SK-N-SH treated with all-trans-retinoic acid at 6 μM for 48 hours (cell line): Measurements from ENCODE around the gene SEC14L1.

Experiments used
- PPARA ChIP-seq: fragments of 250-450 bp; sonication (Bioruptor Pico); IDR thresholded peaks from 2 replicates; pipeline ENCODE4 v1.5.0; 2020; ENCODE audit warnings: mild to moderate bottlenecking, borderline replicate concordance
- RARB ChIP-seq: fragments of 250-450 bp; sonication (Bioruptor Pico); IDR thresholded peaks from 2 replicates; pipeline ENCODE4 v1.8.0; 2021; ENCODE audit warnings: mild to moderate bottlenecking, moderate library complexity
- SNAI2 ChIP-seq: fragments of 250-450 bp; sonication (Bioruptor Pico); IDR thresholded peaks from 2 replicates; pipeline ENCODE4 v1.5.0; 2020; ENCODE audit warnings: mild to moderate bottlenecking, moderate library complexity
- ZFP3 ChIP-seq: fragments of 250-450 bp; sonication (Bioruptor Pico); IDR thresholded peaks from 2 replicates; pipeline ENCODE4 v1.5.0; 2020; ENCODE audit warnings: mild to moderate bottlenecking, moderate library complexity
- ZFP30 ChIP-seq: fragments of 450-650 bp; formaldehyde crosslinking; IDR thresholded peaks from 2 replicates; pipeline ENCODE4 v1.5.0; 2022; ENCODE audit warnings: mild to moderate bottlenecking, moderate library complexity
- ZNF70 ChIP-seq: fragments of 450-650 bp; formaldehyde crosslinking; IDR thresholded peaks from 2 replicates; pipeline ENCODE4 v1.5.0; 2020; ENCODE audit warnings: mild to moderate bottlenecking, moderate library complexity
- ZNF8 ChIP-seq: fragments of 450-650 bp; formaldehyde crosslinking; IDR thresholded peaks from 2 replicates; pipeline ENCODE4 v1.5.0; 2020; ENCODE audit warnings: mild to moderate bottlenecking, moderate library complexity
- TF ChIP-seq, protein P1 (sequence below): fragments of 250-450 bp; sonication (Bioruptor Pico); IDR thresholded peaks from 2 replicates; pipeline ENCODE4 v1.8.0; 2020; ENCODE audit warnings: mild to moderate bottlenecking, moderate library complexity, borderline replicate concordance
- TF ChIP-seq, protein P2 (sequence below): fragments of 250-450 bp; sonication (Bioruptor Pico); IDR thresholded peaks from 2 replicates; pipeline ENCODE4 v1.5.1; 2020; ENCODE audit warnings: low read depth, mild to moderate bottlenecking, moderate library complexity
- TF ChIP-seq, protein P3 (sequence below): fragments of 250-450 bp; sonication (Bioruptor Pico); IDR thresholded peaks from 2 replicates; pipeline ENCODE4 v1.5.1; 2021; ENCODE audit warnings: mild to moderate bottlenecking, moderate library complexity
- TF ChIP-seq, protein P4 (sequence below): fragments of 250-450 bp; sonication (Bioruptor Pico); IDR thresholded peaks from 2 replicates; pipeline ENCODE4 v1.5.0; 2020; ENCODE audit warnings: mild to moderate bottlenecking, moderate library complexity

DNA sequence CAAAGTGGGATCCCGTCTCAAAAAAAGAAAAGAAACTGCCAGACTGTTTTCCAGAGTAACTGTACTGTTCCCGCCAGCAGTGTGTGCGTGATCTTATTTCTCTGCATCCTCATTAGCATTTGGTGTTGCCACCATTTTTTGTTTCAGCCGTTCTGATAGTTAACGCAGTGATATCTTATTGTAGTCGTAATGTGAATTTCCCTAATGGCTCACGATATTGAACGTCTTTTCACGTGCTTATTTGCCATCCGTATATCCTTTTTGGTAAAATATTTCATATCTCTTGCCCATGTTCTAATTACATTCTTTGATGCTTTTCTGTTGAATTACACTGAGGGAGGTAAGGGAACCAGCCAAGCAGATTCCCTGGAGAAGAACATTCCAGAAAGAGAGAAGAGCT, 92.4 kb downstream of the SEC14L1 start:
- TF ChIP-seq ZNF8 (CRISPR knock-in tag) (no peak), SNAI2 (no peak), RARB (CRISPR knock-in tag) (no peak), ZFP3 (CRISPR knock-in tag) (no peak), ZFP30 (no peak), PPARA (CRISPR knock-in tag) (no peak), ZNF70 (CRISPR knock-in tag) (no peak)
- TF ChIP-seq, protein P1, sequence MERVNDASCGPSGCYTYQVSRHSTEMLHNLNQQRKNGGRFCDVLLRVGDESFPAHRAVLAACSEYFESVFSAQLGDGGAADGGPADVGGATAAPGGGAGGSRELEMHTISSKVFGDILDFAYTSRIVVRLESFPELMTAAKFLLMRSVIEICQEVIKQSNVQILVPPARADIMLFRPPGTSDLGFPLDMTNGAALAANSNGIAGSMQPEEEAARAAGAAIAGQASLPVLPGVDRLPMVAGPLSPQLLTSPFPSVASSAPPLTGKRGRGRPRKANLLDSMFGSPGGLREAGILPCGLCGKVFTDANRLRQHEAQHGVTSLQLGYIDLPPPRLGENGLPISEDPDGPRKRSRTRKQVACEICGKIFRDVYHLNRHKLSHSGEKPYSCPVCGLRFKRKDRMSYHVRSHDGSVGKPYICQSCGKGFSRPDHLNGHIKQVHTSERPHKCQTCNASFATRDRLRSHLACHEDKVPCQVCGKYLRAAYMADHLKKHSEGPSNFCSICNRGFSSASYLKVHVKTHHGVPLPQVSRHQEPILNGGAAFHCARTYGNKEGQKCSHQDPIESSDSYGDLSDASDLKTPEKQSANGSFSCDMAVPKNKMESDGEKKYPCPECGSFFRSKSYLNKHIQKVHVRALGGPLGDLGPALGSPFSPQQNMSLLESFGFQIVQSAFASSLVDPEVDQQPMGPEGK (CRISPR knock-in tag): no peak
- TF ChIP-seq, protein P2, sequence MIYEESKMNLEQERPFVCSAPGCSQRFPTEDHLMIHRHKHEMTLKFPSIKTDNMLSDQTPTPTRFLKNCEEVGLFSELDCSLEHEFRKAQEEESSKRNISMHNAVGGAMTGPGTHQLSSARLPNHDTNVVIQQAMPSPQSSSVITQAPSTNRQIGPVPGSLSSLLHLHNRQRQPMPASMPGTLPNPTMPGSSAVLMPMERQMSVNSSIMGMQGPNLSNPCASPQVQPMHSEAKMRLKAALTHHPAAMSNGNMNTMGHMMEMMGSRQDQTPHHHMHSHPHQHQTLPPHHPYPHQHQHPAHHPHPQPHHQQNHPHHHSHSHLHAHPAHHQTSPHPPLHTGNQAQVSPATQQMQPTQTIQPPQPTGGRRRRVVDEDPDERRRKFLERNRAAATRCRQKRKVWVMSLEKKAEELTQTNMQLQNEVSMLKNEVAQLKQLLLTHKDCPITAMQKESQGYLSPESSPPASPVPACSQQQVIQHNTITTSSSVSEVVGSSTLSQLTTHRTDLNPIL (CRISPR knock-in tag): no peak
- TF ChIP-seq, protein P3, sequence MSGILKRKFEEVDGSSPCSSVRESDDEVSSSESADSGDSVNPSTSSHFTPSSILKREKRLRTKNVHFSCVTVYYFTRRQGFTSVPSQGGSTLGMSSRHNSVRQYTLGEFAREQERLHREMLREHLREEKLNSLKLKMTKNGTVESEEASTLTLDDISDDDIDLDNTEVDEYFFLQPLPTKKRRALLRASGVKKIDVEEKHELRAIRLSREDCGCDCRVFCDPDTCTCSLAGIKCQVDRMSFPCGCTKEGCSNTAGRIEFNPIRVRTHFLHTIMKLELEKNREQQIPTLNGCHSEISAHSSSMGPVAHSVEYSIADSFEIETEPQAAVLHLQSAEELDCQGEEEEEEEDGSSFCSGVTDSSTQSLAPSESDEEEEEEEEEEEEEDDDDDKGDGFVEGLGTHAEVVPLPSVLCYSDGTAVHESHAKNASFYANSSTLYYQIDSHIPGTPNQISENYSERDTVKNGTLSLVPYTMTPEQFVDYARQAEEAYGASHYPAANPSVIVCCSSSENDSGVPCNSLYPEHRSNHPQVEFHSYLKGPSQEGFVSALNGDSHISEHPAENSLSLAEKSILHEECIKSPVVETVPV: no peak
- TF ChIP-seq, protein P4, sequence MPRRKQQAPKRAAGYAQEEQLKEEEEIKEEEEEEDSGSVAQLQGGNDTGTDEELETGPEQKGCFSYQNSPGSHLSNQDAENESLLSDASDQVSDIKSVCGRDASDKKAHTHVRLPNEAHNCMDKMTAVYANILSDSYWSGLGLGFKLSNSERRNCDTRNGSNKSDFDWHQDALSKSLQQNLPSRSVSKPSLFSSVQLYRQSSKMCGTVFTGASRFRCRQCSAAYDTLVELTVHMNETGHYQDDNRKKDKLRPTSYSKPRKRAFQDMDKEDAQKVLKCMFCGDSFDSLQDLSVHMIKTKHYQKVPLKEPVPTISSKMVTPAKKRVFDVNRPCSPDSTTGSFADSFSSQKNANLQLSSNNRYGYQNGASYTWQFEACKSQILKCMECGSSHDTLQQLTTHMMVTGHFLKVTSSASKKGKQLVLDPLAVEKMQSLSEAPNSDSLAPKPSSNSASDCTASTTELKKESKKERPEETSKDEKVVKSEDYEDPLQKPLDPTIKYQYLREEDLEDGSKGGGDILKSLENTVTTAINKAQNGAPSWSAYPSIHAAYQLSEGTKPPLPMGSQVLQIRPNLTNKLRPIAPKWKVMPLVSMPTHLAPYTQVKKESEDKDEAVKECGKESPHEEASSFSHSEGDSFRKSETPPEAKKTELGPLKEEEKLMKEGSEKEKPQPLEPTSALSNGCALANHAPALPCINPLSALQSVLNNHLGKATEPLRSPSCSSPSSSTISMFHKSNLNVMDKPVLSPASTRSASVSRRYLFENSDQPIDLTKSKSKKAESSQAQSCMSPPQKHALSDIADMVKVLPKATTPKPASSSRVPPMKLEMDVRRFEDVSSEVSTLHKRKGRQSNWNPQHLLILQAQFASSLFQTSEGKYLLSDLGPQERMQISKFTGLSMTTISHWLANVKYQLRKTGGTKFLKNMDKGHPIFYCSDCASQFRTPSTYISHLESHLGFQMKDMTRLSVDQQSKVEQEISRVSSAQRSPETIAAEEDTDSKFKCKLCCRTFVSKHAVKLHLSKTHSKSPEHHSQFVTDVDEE (CRISPR knock-in tag): no peak
